ENCODE results near the gene ZNF566. TPM values are rescaled to one million over a fixed set of nuclear protein-coding genes. Genes with fewer than 3 reads are reported as not detected.

The ZNF566 gene
- total and polyA plus RNA-seq, 12 donors, result 2.6 to 15.0 (median 10.9) TPM

DNA sequence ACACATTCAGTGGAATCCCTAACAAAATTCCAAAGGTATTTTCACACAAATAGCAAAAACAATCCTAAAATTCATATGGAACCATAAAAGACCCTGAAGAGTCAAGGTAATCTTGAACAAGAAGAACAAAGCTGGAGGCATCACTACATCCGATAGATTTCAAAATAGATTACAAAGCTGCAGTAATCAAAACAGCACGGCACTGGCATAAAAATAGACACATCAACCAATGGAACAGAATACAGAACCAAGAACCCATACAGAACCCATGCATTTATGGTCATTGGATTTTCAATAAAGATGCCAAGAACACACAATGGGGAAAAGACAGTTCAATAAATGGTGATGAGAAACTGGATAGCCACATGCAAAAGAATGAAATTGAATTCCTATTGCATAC lies 32.5 kb downstream of the ZNF566 start:
- ATAC-seq, result no peak
- 98 to 100% methylated on average over 2 of the region's 2 CpGs for WGBS, 2 donors

GRCh38 chr19:36449059-36449670 lies 40.2 kb downstream of the ZNF566 start:
- H3K27ac ChIP-seq, result no peak overlapping the region
- no peaks in the 10 kb centered on the region for H3K27me3 ChIP-seq
- no peak for TF ChIP-seq CTCF (IDR thresholded peaks at IDR 0.05)
- H3K9me3 ChIP-seq, result peaks cover 0 to 100% (median 91%) of the 10 kb centered on the region in 11 donors
- ATAC-seq (no peak), DNase-seq (no peak)
- peaks cover 0 to 93% (median 72%) of the 10 kb centered on the region in 9 donors for H3K36me3 ChIP-seq
- H3K4me3 ChIP-seq, result no peak overlapping the region
- intact Hi-C loops (cut with DNase I), result no loop called here
- WGBS, 2 donors, result 98% methylated on average over 5 of the region's 5 CpGs
- H3K4me1 ChIP-seq, result no peaks in the 10 kb centered on the region

More for the DNA sequence above, 32.5 kb downstream of the ZNF566 start:
- Histone ChIP-seq H3K36me3 (peaks cover 0 to 97% (median 45%) of the 10 kb centered on the region in 9 donors), H3K27ac (no peak overlapping the region), H3K4me3 (no peak overlapping the region), H3K27me3 (no peaks in the 10 kb centered on the region), H3K9me3 (peaks cover 0 to 99% (median 26%) of the 10 kb centered on the region in 11 donors), H3K4me1 (no peaks in the 10 kb centered on the region)
- TF ChIP-seq CTCF (IDR thresholded peaks at IDR 0.05), result no peak
- DNase-seq, result no peak
- intact Hi-C loops (cut with DNase I), result no loop called here

GRCh38 chr19:36441339-36441738 lies 48.0 kb downstream of the ZNF566 start:
- H3K4me3 ChIP-seq, result no peak overlapping the region
- peaks cover 0 to 15% (median 4%) of the 10 kb centered on the region in 9 donors for H3K36me3 ChIP-seq
- H3K27me3 ChIP-seq, result no peaks in the 10 kb centered on the region
- no peak overlapping the region for H3K27ac ChIP-seq
- H3K9me3 ChIP-seq, result peaks cover 0 to 97% (median 42%) of the 10 kb centered on the region in 11 donors
- WGBS, 2 donors, result 53 to 79% methylated on average over 1 of the region's 1 CpG
- no peak for TF ChIP-seq CTCF (IDR thresholded peaks at IDR 0.05)
- no peak for DNase-seq
- intact Hi-C loops (cut with DNase I), result no loop called here
- ATAC-seq, result no peak
- H3K4me1 ChIP-seq, result no peaks in the 10 kb centered on the region

DNA sequence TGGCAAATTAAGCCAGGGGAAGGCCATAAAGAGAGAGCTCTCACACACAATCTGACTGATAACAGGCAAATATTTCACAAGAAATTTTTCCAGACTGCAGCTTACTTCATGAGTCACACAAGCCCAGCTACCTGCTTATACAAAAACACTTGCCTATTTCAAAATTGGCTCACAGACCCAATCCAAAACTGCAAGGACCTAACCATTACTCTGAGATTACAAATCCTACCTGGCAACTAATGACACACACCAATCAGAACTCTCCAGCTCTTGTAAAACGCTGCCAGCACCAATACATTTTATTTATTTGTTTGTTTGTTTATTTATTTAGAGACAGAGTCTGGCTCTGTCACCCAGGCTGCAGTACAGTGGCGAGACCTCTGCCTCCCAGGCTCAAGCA lies 52.8 kb downstream of the ZNF566 start:
- no peak for TF ChIP-seq CTCF (IDR thresholded peaks at IDR 0.05)
- 36 to 49% methylated on average over 2 of the region's 2 CpGs for WGBS, 2 donors
- Histone ChIP-seq H3K27ac (no peak overlapping the region), H3K9me3 (peaks cover 0 to 91% (median 4%) of the 10 kb centered on the region in 11 donors), H3K36me3 (no peaks in the 10 kb centered on the region), H3K4me1 (no peaks in the 10 kb centered on the region), H3K4me3 (no peak overlapping the region), H3K27me3 (no peaks in the 10 kb centered on the region)
- no peak for ATAC-seq
- no peak for DNase-seq
- intact Hi-C loops (cut with DNase I), result no loop called here
